K562 (cell line): Measurements from ENCODE around the gene NCOA6. TPM values are rescaled to one million over a fixed set of nuclear protein-coding genes. Genes with fewer than 3 reads are reported as not detected.

Experiments
- ATF6 ChIP-seq: sonication (generic); formaldehyde crosslinking; IDR thresholded peaks from 2 replicates; pipeline ENCODE4 v1.4.0; 2020; ENCODE audit warnings: mild to moderate bottlenecking, missing genetic modification reagents
- ID3 ChIP-seq, 2 experiments: fragments of 250-450 bp in 1 of 2; fragments of 450-650 bp in 1 of 2; sonication (Bioruptor Pico) in 1 of 2; IDR thresholded peaks; 2 replicates each; pipeline versions ENCODE4 v1.6.1 to v1.8.0; 2016 to 2021; ENCODE audit warnings: mild to moderate bottlenecking in 2 of 2, moderate library complexity in 2 of 2, missing compliant biosample characterization in 1 of 2, missing genetic modification characterization in 1 of 2
- ILK ChIP-seq: fragments of 450-650 bp; IDR thresholded peaks from 2 replicates; pipeline ENCODE4 v1.6.1; 2016; ENCODE audit warnings: missing genetic modification characterization, low read depth, mild to moderate bottlenecking, missing compliant biosample characterization, moderate library complexity, borderline replicate concordance
- MGA ChIP-seq: fragments of 450-650 bp; IDR thresholded peaks from 2 replicates; pipeline ENCODE4 v1.6.1; 2016; ENCODE audit warnings: mild to moderate bottlenecking, moderate library complexity
- MYC ChIP-seq, 2 experiments: fragments of 250-450 bp in 1 of 2; sonication (Bioruptor Pico) in 1 of 2; IDR thresholded peaks; 2 replicates each; pipeline versions ENCODE4 v1.5.1 to v1.6.1; 2012 to 2021; ENCODE audit warnings: low read depth in 2 of 2, borderline replicate concordance in 1 of 2, improper control_type of control experiment in 1 of 2, low read length in 1 of 2, mild to moderate bottlenecking in 1 of 2, moderate library complexity in 1 of 2
- RHOXF2B ChIP-seq: fragments of 250-450 bp; sonication (Bioruptor Pico); conservative IDR thresholded peaks from 2 replicates; pipeline ENCODE4 v1.5.1; 2021
- SMAD3 ChIP-seq: fragments of 450-650 bp; formaldehyde crosslinking; conservative IDR thresholded peaks from 2 replicates; pipeline ENCODE4 v1.4.0; 2020; ENCODE audit warnings: mild to moderate bottlenecking
- ZEB2 ChIP-seq: fragments of 450-650 bp; IDR thresholded peaks from 2 replicates; pipeline ENCODE4 v1.6.1; 2016
- ZNF184 ChIP-seq: sonication (generic); formaldehyde crosslinking; IDR thresholded peaks from 2 replicates; pipeline ENCODE4 v1.5.0; 2020; ENCODE audit warnings: missing genetic modification reagents
- ZNF280B ChIP-seq: fragments of 250-450 bp; sonication (Bioruptor Pico); IDR thresholded peaks from 2 replicates; pipeline ENCODE4 v1.5.1; 2021; ENCODE audit warnings: mild to moderate bottlenecking
- polyA plus RNA-seq, 8 experiments: library from polyadenylated mRNA; depleted of rRNA in 4 of 8; stranded (reverse) in 5 of 8; unstranded in 3 of 8; fragments of >200 nt; fragmentation: Nextera tagmentation in 2 of 8; fragmentation: Illumina TruSeq in 1 of 8; extraction: Ambion mirVana in 2 of 8; extraction: Trizol in 1 of 8; gene quantifications; 2 replicates each; pipeline versions ENCODE4 v1.2.1 to v1.2.3, GENCODE V29; 2011 to 2014; ENCODE audit warnings: inconsistent platforms in 1 of 8, missing spikeins in 1 of 8
- total RNA-seq, 7 experiments: library from RNA; depleted of rRNA in 6 of 7; stranded (reverse); fragments of >200 nt in 6 of 7; fragmentation: Illumina TruSeq in 2 of 7; extraction: Trizol in 2 of 7; gene quantifications; 2 replicates each; pipeline versions ENCODE4 v1.2.1 to v1.2.3, GENCODE V29; 2011 to 2021; ENCODE audit warnings: low replicate concordance in 1 of 7

Gene NCOA6
- total and polyA plus RNA-seq, 9 of the 15 experiments (the other 6 are each of a cell fraction or from before 2014, with no cell fraction given): 6.1 to 25.0 (median 9.5) TPM

GRCh38 chr20:34704177-34705007, 121.1 kb downstream of the NCOA6 start, which contains the start of gene TP53INP2 (continued):
- no peak for TF ChIP-seq ATF6 (CRISPR knock-in tag)
- TF ChIP-seq SMAD3: no peak
- TF ChIP-seq ZNF184 (CRISPR knock-in tag): no peak
- TF ChIP-seq ILK: no peak
- no peak for TF ChIP-seq ZNF280B (CRISPR knock-in tag)
- TF ChIP-seq MYC (IDR thresholded peaks at IDR 0.05; ENCODE audit: low read depth, low read length): no peak
- TF ChIP-seq MYC (CRISPR knock-in tag; IDR thresholded peaks at IDR 0.05; ENCODE audit: borderline replicate concordance, low read depth): peak; percentile 66; the same call in 1 of the 2 replicates
- no peak for TF ChIP-seq RHOXF2B (CRISPR knock-in tag)
- TF ChIP-seq ZEB2: no peak
- TF ChIP-seq ID3 (CRISPR knock-in tag; IDR thresholded peaks at IDR 0.05): no peak
- no peak for TF ChIP-seq ID3 (tag; IDR thresholded peaks at IDR 0.05)
- no peak for TF ChIP-seq MGA
